RWPE2 (cell line): ENCODE results near the gene ZFHX3.

Source experiments
- ATAC-seq: fragments of 200-7000 bp; cut with Tn5 transposase; 3 replicates; pipeline ENCODE4 v1.9.1; 2021; ENCODE audit warnings: low read depth
- DNase-seq: peaks from one replicate; pipeline ENCODE4 v3.0.0-alpha.2; 2020; ENCODE audit warnings: low spot score
- H3K27ac ChIP-seq: fragments of 450-650 bp; 2 replicates; pipeline ENCODE4 v1.5.1; 2017; ENCODE audit warnings: mild to moderate bottlenecking; ENCODE audit not compliant: poor library complexity, severe bottlenecking
- H3K27me3 ChIP-seq: fragments of 250-450 bp; sonication (Bioruptor Pico); 2 replicates; pipeline ENCODE4 v1.5.1; 2021; ENCODE audit warnings: mild to moderate bottlenecking, moderate library complexity; ENCODE audit not compliant: insufficient read depth, poor library complexity, severe bottlenecking
- H3K36me3 ChIP-seq: fragments of 250-450 bp; sonication (Bioruptor Pico); 2 replicates; pipeline ENCODE4 v1.5.1; 2020; ENCODE audit warnings: low read depth, mild to moderate bottlenecking, moderate library complexity
- H3K4me1 ChIP-seq: fragments of 250-450 bp; sonication (Bioruptor Pico); 2 replicates; pipeline ENCODE4 v1.5.1; 2021; ENCODE audit warnings: mild to moderate bottlenecking, moderate library complexity; ENCODE audit not compliant: insufficient read depth, poor library complexity, severe bottlenecking
- H3K4me3 ChIP-seq: fragments of 250-450 bp; sonication (Bioruptor Pico); 2 replicates; pipeline ENCODE4 v1.5.1; 2021; ENCODE audit warnings: mild to moderate bottlenecking, moderate library complexity; ENCODE audit not compliant: severe bottlenecking
- H3K9me3 ChIP-seq: fragments of 250-450 bp; sonication (Bioruptor Pico); 2 replicates; pipeline ENCODE4 v1.5.1; 2021; ENCODE audit warnings: mild to moderate bottlenecking, moderate library complexity; ENCODE audit not compliant: severe bottlenecking
- TF ChIP-seq, protein P1 (sequence below): fragments of 450-650 bp; IDR thresholded peaks from one replicate; pipeline ENCODE4 v1.5.1; 2017; ENCODE audit warnings: mild to moderate bottlenecking, moderate library complexity; ENCODE audit not compliant: poor library complexity, severe bottlenecking

Gene ZFHX3

DNA sequence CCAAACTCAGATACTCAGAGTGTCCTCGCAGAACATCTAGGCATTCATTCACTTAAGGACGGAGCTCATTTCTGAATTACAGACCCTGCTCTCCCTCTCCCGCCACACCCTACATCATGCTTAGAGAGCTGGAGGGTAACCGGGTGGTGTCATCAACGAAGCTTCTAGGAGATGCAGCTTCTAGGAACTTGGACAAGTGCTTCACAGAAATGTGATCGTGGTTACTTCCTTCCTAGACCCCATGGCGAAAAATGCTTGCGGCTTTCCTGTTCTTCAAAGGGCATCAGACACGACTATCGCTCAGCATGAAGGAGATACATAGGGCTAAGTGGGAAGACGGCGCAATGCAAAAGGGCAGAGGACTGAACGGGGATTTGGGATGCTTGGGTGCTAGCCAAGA is 126.8 kb downstream of the ZFHX3 start:
- peaks cover 4% of the 10 kb centered on the region; the same call in 1 of the 2 replicates for H3K36me3 ChIP-seq
- ATAC-seq (no peak), DNase-seq (peak; percentile 6)
- no peaks in the 10 kb centered on the region for H3K4me1 ChIP-seq
- H3K27ac ChIP-seq = no peak overlapping the region
- TF ChIP-seq, protein P1, sequence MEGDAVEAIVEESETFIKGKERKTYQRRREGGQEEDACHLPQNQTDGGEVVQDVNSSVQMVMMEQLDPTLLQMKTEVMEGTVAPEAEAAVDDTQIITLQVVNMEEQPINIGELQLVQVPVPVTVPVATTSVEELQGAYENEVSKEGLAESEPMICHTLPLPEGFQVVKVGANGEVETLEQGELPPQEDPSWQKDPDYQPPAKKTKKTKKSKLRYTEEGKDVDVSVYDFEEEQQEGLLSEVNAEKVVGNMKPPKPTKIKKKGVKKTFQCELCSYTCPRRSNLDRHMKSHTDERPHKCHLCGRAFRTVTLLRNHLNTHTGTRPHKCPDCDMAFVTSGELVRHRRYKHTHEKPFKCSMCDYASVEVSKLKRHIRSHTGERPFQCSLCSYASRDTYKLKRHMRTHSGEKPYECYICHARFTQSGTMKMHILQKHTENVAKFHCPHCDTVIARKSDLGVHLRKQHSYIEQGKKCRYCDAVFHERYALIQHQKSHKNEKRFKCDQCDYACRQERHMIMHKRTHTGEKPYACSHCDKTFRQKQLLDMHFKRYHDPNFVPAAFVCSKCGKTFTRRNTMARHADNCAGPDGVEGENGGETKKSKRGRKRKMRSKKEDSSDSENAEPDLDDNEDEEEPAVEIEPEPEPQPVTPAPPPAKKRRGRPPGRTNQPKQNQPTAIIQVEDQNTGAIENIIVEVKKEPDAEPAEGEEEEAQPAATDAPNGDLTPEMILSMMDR = no peak
- H3K27me3 ChIP-seq = no peaks in the 10 kb centered on the region
- H3K4me3 ChIP-seq = no peak overlapping the region
- no peaks in the 10 kb centered on the region for H3K9me3 ChIP-seq

GRCh38 chr16:72917051-72917450 is 130.9 kb downstream of the ZFHX3 start:
- Histone ChIP-seq H3K27ac (no peak overlapping the region), H3K4me1 (no peaks in the 10 kb centered on the region), H3K36me3 (peaks cover 4% of the 10 kb centered on the region; the same call in 1 of the 2 replicates), H3K27me3 (no peaks in the 10 kb centered on the region), H3K9me3 (no peaks in the 10 kb centered on the region), H3K4me3 (no peak overlapping the region)
- DNase-seq (no peak), ATAC-seq (no peak)
- TF ChIP-seq, protein P1 = no peak

DNA sequence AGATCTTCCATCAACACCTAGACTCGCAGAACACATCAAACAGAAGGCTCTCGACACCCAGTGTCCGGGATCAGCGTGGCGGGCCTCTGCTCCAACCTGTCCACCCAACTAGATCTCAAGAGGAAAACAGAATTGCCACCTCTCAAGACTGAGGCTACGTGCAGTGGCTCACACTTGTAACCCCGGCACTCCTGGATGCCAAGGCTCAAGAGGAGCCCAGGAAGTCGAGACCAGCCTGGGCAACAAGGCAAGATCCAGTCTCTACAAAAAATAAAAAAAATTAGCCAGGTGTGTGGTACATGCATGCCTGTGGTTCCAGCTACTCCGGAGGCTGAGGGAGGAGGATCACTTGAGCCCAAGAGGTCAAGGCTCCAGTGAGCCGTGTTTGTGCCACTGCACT is 132.6 kb downstream of the ZFHX3 start:
- Histone ChIP-seq H3K36me3 (peaks cover 4% of the 10 kb centered on the region; the same call in 1 of the 2 replicates), H3K27me3 (no peaks in the 10 kb centered on the region), H3K4me3 (no peak overlapping the region), H3K9me3 (no peaks in the 10 kb centered on the region), H3K4me1 (no peaks in the 10 kb centered on the region), H3K27ac (no peak overlapping the region)
- TF ChIP-seq, protein P1 = no peak
- ATAC-seq (no peak), DNase-seq (peak; percentile 40)

DNA sequence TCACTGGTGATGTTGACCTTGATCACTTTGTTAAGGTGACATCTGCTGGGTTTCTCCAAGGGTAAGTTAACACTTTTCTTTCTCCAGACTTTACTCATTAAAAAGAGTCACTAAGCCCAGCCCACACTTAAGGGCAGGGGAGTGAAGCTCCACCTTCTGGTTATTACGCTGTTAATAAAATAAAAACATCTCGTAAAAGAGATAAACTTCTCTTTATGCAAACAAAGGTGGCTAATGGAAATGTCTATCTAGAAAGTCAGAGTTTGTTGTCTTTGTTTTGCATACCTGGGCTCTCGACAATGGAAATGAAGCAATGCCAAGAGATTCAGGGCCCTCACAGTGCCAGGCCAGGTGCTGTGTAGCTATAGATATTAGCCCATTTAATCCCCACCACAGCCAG is 134.4 kb downstream of the ZFHX3 start:
- Histone ChIP-seq H3K9me3 (no peaks in the 10 kb centered on the region), H3K4me1 (no peaks in the 10 kb centered on the region), H3K27ac (no peak overlapping the region), H3K4me3 (no peak overlapping the region), H3K36me3 (peaks cover 4% of the 10 kb centered on the region; the same call in 1 of the 2 replicates), H3K27me3 (no peaks in the 10 kb centered on the region)
- TF ChIP-seq, protein P1 = no peak
- ATAC-seq (no peak), DNase-seq (no peak)

GRCh38 chr16:72911971-72912370 is 136.0 kb downstream of the ZFHX3 start:
- Histone ChIP-seq H3K27me3 (no peaks in the 10 kb centered on the region), H3K9me3 (no peaks in the 10 kb centered on the region), H3K27ac (no peak overlapping the region), H3K4me3 (no peak overlapping the region), H3K36me3 (no peaks in the 10 kb centered on the region), H3K4me1 (no peaks in the 10 kb centered on the region)
- ATAC-seq (no peak), DNase-seq (no peak)
- TF ChIP-seq, protein P1 = no peak
